GM19324 (cell line): Measurements from ENCODE around the gene DCBLD1.

Experiments
- ATAC-seq: cut with Tn5 transposase; IDR thresholded peaks from one replicate; pipeline ENCODE4 v1.9.1; 2021; ENCODE audit warnings: mild to moderate bottlenecking, moderate library complexity; ENCODE audit not compliant: unreplicated experiment, low FRiP score

DCBLD1 gene

GRCh38 chr6:117520603-117521395 is 38.3 kb downstream of the DCBLD1 start:
- ATAC-seq = no peak

- no peak for ATAC-seq
Observed at GRCh38 chr6:117521791-117522502, 39.5 kb downstream of the DCBLD1 start.

GRCh38 chr6:117525607-117526006 is 43.1 kb downstream of the DCBLD1 start:
- ATAC-seq = no peak

- no peak for ATAC-seq
Observed at GRCh38 chr6:117530467-117531242, 48.2 kb downstream of the DCBLD1 start.

- no peak for ATAC-seq
Observed at GRCh38 chr6:117531346-117531745, 48.9 kb downstream of the DCBLD1 start.

DNA sequence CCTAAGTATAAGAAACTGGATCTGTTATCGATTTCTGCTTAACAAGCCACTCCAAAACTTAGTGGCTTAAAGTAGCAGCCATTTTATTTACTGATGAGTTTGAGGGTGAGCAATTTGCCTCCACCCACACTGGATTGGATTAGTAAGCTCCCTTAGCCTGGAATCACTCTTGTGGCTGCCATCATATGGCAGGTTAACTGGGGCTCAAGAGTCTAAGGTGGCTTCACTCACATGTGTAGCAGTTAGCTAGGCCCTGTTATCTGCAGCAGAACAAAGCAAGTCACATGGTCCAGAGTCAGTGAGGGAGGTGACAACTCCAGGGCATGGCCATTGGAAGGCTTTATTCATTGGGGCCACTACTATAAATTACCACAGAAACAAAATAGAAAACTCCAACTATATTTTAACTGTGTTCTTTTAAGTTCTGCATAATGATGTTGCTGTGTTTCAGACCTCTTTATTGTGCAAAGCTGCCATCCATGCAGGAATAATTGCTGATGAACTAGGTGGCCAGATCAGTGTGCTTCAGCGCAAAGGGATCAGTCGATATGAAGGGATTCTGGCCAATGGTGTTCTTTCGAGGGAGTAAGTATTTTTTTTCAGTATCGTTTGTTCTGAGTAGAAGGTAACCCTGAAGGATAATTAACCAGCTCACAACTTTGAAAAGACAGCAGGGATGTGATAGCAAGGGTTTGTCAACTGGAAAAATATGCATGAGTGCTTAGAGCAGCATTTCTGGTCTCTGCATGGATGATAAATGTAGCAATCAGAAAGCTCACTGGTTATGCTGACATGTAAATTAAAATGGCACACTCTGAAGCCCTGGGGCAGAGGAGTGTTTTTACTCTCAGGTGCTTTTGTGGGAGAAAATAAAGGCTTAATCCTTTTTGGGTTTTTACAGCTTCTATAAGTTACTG is 49.6 kb downstream of the DCBLD1 start:
- no peak for ATAC-seq

DNA sequence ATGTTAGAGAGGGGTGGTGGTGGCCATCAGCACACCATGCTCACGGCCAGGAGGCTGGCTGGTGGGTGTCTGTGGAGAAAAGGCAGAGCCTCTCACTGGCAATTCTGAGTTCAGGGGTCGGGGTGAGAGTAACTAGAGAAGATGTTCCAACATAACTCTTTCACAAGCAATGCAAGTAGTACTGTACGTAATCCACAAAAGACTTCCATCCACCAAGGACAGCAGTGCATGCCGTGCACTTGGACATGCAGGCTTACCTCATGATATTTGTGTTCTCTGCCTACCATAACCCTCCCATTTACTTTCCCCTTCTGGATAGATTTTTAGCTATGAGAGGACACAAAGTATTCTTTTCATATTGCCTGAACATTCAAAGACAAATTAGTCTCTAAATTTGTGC is 51.3 kb downstream of the DCBLD1 start:
- ATAC-seq = no peak

- ATAC-seq = no peak
Observed at GRCh38 chr6:117534974-117535373, 52.5 kb downstream of the DCBLD1 start.

- ATAC-seq = no peak
Observed at GRCh38 chr6:117536317-117536716, 53.8 kb downstream of the DCBLD1 start.

DNA sequence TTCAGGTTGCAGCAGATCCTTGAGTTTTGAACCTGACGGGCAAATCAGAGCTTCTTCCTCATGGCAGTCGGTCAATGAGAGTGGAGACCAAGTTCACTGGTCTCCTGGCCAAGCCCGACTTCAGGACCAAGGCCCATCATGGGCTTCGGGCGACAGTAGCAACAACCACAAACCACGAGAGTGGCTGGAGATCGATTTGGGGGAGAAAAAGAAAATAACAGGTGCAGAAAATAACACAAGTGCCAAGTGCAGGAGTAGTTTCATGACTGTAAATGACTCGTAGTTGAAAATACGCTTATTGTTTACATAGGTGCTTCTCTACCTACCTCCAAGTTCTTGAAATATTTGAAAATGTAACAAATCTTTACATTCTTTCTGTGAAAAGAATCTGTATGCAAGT is 56.1 kb downstream of the DCBLD1 start:
- ATAC-seq = no peak

GRCh38 chr6:117540670-117541069 is 58.2 kb downstream of the DCBLD1 start:
- ATAC-seq = no peak

DNA sequence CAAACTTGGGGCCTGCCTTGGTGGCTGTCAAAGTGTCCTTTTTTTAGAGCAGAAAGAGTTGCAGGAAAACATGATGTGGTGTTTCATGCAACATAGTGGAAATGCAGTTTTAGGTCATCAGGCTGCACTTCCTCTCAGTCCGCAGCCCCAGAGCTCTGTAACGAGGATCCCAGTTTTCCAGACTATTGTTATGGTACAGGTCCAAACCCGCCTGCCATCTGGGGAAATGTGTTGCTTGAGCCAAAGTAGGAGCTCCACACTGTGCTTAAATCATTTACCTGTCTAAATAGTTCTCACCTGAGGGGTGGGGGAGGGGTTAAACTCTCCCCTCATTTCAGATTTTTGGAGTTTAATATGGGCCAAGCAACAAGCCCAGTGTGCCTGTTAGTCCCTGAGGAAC is 60.0 kb downstream of the DCBLD1 start:
- ATAC-seq = no peak

- ATAC-seq = no peak
Observed at GRCh38 chr6:117544716-117545115, 62.2 kb downstream of the DCBLD1 start.

DNA sequence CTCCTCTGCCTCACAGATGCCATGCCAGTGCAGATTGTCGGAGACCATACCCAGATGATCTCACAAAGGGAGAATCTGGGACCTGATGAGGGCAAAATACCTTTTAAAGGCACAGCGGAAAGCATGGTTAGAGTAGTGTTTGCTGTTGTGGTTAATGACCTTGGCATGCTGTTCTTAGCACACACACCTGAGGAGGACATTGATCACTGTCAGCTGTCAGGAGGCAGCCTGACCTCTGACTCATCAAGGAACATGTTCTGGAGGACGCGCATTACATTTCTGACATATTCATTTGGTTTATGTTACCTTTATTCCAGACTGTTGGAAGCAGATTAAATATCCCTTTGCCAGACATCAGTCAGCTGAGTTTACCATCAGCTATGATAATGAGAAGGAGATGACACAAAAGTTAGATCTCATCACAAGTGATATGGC is 62.7 kb downstream of the DCBLD1 start:
- ATAC-seq = no peak

GRCh38 chr6:117546674-117547073 is 64.2 kb downstream of the DCBLD1 start:
- no peak for ATAC-seq

DNA sequence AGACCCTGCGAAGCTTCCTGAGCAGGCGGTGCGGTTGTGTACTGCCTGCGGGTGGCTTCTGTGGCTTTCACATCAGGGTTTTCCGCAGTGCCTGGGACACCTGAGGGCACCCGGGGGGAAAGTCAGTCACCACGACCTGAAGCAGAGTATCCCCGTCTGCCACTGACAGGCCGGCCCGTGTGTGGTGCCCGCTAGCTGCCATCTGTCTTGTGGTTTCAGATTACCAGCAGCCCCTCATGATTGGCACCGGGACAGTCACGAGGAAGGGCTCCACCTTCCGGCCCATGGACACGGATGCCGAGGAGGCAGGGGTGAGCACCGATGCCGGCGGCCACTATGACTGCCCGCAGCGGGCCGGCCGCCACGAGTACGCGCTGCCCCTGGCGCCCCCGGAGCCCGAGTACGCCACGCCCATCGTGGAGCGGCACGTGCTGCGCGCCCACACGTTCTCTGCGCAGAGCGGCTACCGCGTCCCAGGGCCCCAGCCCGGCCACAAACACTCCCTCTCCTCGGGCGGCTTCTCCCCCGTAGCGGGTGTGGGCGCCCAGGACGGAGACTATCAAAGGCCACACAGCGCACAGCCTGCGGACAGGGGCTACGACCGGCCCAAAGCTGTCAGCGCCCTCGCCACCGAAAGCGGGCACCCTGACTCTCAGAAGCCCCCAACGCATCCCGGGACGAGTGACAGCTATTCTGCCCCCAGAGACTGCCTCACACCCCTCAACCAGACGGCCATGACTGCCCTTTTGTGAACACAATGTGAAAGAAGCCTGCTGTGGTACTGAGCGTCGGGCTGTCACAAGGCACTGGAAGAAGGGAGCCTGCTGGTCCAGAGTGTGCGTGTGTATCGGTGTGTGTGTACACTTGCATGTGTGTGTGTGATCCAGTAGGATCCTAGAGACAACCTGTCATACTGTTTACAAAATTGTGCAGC is 65.5 kb downstream of the DCBLD1 start:
- no peak for ATAC-seq

GRCh38 chr6:117548797-117549301 is 66.4 kb downstream of the DCBLD1 start:
- no peak for ATAC-seq

GRCh38 chr6:117549611-117550010 is 67.1 kb downstream of the DCBLD1 start:
- ATAC-seq = no peak

DNA sequence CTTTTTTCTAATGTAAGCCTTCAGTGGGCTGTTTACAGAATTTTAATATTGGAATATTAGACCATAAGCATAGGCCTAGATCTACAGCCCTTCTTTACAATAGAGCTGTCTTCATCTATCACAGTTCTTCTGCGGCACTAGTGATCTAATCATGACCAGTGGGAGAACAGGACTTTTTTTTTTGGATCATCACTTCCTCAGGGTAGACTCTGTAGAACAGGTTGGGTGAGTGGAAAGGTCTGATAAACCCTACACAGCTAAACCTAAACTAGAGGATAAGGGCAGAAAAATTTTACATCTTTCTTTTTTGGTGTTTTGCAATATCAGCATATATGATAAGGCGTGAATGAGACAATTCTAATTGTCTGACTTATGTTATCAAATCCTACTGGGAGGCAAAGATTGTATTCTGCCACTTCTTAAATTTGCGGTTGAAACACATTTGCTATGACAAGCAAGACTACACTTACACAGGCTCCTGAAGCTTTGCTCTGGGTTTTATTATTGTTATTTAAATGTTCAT is 67.7 kb downstream of the DCBLD1 start:
- no peak for ATAC-seq
